ENCODE measurements around the gene ATP6V0C.
A peak's percentile ranks its signal among the peaks of the same experiment; 100 is the strongest.

The ATP6V0C gene

DNA sequence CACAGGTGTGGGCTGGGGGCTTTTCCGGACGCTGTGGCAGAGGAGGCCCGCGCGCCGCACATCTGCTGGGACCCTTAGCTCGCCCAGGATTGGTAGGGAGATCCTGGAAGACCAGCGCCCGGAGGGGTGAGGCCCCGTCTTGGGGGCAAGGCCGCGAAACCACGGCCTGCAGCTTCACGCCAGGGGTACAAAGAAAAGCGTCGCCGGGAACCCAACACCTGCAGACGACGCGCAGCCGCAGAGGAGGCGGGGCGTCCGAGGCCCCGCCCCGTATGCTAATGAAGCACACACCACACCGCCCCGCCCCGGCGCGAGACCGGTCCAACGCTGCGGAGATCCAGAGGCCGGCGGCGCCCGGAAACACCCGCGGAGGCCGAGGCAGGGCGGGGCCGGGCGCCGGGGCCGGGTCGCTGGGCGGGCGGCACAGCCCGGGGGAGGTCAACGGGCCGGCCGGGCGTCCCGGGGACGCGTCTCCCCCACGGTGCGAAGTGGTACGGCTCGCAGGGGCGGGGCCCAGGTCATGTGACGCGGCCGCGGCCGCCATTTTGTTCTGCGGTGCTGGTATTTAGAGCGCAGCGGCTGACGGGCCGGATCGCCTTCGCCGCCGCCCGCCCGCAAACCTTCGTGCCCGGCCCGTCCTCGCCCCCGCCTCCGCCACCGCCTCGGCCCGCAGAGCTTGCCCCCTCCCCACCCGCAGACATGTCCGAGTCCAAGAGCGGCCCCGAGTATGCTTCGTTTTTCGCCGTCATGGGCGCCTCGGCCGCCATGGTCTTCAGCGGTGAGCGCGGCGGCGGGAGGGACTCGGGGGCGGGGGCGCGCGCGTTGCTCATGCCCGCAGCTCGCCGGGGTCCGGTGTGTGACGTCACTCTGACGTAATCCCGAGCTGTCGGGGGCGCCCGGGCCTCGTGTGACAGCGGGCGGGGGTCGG is at the start of gene ATP6V0C:
ATP6V0C (plus strand) TSS at position 548 of the 928 bp plus-strand sequence; CDS start at position 700, 152 bp downstream.
- peak; percentile 85 for DNase-seq (ENCODE audit: extremely low spot score, insufficient read length, low read depth)
- peak; percentile 85 for FAIRE-seq

DNA sequence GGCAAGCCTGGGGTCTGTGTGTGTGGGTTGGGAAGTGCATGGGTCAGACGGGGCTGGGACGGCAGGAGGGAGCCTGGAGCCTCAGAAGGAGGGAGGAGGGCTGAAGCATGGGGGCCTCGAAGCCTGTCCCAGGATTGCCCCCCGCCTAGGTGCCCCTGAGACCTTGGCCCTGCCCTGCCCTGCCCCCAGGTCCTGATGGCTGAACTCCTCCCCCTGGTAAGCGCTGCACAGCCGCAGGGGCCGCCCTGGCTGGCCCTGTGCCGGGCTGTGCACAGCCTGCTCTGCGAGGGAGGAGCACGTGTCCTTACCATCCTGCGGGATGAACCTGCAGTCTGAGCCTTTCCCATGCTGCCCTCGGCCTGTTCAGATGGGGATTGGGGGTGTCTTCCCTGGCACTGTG is 49.4 kb upstream of the ATP6V0C start:
- FAIRE-seq (no peak), DNase-seq (ENCODE audit: extremely low spot score, insufficient read length, low read depth) (no peak)

DNA sequence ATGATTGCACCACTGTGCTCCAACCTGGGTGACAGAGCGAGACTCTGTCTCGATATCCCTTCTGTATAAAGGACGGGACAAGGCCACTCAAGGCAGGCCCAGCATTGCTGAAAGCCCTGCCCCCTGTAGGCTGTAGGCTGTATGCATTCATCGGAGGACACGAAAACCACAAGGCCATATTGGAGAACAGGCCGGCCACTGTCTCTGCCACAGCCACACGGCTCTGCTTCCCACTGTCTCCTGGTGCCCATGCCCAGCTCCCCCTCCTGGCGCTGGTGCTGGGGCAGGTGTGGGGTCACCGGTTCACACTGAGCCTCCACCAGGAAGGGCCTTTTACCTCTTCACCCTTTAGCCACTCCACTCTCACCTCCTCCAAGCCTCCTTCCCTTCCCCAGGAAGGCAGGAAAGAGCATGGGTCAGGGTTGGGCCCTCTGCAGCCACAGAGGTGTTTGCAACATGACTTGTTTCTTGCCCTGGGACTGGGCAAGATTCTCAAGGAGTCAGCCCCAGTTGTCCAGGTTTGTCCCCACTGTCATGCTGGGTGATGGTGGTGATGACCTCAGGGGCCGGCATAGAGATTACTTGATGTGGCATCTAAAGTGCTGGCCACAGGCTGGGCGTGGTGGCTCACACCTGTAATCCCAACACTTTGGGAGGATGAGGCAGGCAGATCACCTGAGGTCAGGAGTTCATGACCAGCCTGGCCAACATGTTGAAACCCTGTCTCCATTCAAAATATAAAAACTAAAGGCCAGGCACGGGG is 47.9 kb upstream of the ATP6V0C start:
- FAIRE-seq (no peak), DNase-seq (ENCODE audit: extremely low spot score, insufficient read length, low read depth) (no peak)

DNA sequence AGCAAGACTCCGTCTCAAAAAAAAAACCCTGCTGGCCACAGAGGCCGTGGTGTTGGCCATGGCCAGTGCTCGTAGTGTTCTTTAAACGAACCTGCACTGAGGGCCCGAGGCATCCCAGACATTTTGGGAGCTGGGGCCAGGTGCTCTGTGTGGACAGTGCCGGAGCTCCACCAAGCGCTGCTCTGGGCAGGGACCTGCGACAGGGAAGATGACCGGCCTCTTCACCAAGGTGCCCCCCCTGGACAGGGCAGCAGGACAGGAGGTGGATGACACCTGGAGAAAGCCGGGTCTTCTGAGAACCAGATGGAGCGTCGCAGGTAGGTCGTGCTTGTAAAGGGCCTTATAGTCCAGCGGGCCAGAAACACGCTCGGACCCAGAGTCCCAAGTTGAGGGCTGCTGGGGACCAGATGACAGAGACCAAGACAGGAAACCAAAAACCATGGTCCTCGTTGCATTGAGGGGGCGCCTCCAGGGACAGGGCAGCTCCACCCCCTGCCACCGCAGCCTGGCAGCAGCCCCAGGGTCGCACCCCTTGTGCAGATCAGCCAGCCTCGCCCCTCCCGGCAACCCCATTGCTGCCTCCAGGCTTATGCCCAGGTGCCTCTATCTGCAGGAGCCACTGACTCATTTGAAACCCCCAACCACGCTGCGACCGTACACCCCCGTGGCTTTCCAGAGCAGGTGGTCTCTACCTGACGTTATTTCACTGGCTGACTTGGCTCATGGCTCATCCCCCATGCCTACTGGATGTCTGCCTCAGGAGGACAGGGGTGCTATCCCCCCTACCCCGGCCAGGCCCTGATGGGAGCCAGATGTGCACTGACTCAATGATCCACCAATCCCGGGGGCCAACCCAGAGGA is 46.9 kb upstream of the ATP6V0C start:
- FAIRE-seq (no peak), DNase-seq (ENCODE audit: extremely low spot score, insufficient read length, low read depth) (no peak)

DNA sequence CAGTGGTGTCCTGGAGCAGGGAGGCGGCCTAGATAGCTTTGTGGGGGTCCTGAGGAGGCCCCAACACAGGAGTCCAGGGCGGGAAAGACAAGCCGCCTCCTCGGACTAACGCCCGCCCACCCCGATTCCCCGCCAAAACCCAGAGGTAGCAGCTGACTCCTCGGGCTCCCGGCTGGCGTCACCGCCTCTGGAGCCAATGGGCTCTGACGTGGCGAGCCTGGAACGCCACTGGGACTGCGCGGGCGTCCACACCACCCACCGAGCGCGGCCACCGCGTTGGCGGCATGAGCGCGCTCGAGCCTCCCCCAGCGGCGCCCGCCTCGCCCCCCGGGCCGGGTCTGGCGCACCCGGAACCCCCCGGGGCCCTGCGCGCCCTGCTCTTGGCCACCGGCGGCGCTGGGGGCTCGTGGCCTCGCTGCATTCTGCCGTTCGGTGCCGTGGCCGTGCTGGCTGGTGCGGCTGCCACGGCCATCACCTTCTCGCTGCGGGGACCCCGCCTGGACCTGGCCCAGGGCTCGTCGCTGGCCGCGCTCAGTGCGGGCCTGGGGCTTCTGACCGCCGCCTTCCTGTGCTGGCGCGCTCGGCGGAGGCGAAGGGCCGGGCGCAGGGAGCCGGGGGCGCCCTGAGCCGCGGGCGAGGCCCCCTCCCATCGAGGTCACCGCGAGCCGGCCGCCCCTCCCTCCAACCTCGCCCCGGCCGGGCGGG is 46.1 kb upstream of the ATP6V0C start:
- no peak for FAIRE-seq
- peak; percentile 28 for DNase-seq (ENCODE audit: extremely low spot score, insufficient read length, low read depth)

DNA sequence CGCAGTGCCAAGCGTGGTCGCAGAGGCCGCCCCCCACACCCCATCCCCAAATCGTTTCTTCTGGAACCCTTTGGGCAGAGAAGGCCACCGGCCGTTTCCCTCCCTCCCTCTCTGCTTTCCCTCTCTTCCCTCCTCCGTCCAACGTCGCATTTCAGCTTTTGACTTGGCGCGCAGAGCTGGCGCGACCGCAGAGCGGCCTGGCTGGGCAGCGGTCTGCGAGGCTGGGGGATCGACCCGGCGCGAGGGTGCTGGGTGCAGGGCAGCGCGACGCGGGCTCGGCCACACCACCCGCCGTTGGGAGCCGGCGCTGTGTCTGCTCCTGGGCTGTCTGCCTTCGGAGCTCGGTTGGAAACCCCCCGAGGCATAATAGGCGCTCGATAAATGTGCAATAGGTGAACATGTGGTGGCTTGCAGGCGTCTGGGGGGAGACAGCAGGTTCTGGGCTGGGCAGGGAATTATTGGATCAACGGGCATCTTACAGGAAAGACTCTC is 45.5 kb upstream of the ATP6V0C start:
- DNase-seq (ENCODE audit: extremely low spot score, insufficient read length, low read depth): no peak
- FAIRE-seq: peak; percentile 64

DNA sequence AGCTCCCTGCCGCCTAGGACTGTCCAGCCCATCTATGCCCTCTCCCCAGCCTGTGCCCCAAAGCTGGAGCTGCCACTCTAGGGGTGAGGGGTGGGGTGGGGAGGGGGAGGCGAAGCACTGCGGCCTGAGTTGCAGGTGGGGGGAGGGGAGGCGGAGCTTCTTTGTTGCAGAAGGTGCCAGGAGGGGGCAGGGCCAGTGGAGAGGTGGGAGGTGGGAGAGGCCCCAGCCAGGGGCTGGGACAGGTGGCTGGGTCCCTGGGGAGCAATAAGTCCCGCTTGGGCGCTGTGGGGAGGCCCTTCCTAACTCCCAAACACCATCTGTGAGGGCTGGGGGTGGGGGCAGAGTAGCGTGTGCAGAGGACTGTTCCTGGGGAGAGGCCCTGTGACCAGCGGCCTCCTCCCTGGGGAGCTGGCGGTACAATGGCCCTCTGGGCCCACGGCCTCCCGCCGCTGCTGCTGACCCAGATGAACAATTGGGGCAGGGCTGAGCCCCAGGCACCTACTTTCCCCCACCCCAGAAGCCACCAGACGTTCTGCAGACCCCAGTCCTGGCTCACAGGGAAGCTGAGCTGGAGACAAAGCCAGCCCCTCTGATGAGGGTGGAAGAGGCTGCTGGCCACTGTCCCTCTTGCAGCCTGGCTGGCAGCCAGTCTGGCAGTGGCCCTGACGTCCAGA is 44.9 kb upstream of the ATP6V0C start:
- FAIRE-seq (peak; percentile 87), DNase-seq (ENCODE audit: extremely low spot score, insufficient read length, low read depth) (peak; percentile 52)

DNA sequence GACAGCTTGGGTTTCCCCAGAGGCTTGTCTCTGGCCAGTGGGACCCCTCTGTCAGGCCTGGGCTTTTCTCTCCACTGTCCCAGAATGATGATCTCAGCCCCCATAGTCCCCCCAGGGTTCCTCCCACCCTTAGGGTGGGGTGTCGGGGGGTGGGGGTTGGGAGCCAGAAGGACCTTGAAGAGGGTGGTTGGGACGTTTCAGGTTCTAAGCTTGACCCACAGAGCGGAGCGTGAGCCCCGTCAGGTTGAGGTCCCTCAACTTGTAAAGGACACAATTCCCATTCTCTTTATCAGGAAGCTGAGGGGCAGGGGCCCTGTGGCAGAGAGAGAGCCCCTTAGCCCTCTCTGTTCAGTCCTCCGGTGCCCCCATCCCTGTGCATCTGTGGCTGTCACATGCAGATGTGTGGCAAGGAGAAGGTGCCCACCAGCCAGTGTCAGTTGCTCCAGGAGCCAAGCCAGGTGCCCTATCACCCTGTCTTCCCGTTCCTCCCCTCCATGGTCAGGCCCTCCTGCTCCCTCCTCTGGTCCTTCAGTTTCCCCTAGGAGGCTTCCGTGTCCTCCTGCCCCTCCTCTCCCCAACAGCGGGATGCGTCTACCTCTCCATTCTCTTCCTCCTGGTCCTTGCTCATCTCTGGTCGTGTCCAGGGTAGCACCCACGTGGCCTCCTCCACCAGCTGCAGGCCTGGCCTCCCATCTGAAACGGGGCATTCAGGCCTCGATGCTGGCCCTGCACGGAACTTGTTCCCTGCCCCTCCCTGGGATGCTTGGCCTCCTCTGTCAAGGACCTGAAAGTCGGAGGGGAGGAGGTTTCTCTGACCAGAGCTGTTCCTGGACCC is 44.1 kb upstream of the ATP6V0C start:
- no peak for FAIRE-seq
- no peak for DNase-seq (ENCODE audit: extremely low spot score, insufficient read length, low read depth)

DNA sequence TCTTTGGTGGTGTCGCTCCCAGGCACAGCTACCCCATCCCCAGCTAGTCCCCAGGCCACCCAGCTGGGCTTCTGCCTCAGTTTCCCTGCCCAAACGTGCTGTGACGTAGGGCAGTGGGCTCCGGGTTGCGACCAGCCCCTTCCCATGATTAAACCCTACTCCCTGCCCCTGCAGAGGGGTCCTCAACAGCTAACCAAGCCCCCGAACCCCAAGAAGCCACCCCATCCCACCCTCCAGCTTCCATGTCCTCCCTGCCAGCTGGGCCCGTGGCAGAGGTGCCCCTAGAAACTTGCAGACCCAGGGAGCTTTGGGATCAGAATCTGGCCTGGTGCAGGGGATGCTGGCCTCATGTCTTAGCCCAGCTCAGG is 43.5 kb upstream of the ATP6V0C start:
- no peak for DNase-seq (ENCODE audit: extremely low spot score, insufficient read length, low read depth)
- FAIRE-seq: no peak

DNA sequence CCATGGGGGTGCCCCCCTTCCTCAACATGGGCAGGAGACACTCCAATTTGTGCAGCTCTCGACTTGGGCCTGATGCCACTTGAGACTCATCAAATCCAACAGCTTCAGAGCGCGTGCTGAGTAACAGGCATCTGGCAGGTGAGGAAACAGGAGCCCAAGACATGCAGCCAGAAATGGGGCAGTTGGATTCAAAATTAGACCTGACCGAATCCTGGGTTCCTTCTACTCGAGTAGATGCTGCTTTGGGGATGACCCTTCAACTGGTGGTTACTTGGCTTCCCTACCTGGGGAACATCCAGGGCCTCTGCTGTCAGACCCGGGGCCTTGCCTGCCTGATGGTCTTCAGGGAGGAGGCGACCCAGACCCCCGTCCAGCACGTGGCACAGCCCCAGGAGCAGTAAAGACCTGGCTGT is 43.1 kb upstream of the ATP6V0C start:
- FAIRE-seq (peak; percentile 44), DNase-seq (ENCODE audit: extremely low spot score, insufficient read length, low read depth) (no peak)

DNA sequence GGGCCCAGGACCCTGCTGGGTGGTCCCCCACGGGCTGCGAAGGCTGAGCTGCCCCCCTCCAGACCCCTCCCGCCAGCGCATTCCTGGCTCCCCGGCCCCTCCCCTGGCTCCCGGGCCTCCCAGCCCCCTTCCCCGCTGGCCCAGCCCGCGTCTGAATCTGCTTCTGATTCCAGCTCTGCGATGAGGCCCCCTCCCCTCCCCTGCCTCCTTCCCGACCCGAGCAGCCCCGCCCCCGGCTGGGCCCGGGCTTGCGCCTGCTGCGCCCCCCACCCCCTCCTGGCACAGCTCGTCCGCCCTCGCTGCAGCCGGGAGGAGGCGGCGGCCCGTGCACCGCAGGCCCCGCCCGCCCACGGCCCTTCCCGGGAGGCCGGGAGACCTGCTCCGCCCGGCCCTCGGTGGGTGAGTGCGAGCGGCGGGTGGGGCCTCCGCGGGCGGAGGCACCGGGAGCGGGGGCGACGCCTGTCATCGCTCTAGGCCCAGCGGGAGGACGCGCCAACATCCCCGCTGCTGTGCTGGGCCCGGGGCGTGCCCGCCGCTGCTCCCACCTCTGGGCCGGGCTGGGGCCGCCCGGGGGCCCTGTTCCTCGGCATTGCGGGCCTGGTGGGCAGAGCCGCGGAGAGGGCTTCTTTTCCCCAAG is 42.6 kb upstream of the ATP6V0C start, which contains the start of gene NTN3:
NTN3 (plus strand) TSS at position 282 of the 637 bp plus-strand sequence. CDS start 405 bp downstream, outside the sequence.
- DNase-seq (ENCODE audit: extremely low spot score, insufficient read length, low read depth) (no peak), FAIRE-seq (no peak)

DNA sequence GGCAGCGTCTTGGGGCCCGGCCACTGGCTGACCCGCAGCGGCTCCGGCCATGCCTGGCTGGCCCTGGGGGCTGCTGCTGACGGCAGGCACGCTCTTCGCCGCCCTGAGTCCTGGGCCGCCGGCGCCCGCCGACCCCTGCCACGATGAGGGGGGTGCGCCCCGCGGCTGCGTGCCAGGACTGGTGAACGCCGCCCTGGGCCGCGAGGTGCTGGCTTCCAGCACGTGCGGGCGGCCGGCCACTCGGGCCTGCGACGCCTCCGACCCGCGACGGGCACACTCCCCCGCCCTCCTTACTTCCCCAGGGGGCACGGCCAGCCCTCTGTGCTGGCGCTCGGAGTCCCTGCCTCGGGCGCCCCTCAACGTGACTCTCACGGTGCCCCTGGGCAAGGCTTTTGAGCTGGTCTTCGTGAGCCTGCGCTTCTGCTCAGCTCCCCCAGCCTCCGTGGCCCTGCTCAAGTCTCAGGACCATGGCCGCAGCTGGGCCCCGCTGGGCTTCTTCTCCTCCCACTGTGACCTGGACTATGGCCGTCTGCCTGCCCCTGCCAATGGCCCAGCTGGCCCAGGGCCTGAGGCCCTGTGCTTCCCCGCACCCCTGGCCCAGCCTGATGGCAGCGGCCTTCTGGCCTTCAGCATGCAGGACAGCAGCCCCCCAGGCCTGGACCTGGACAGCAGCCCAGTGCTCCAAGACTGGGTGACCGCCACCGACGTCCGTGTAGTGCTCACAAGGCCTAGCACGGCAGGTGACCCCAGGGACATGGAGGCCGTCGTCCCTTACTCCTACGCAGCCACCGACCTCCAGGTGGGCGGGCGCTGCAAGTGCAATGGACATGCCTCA is 41.9 kb upstream of the ATP6V0C start:
- no peak for FAIRE-seq
- DNase-seq (ENCODE audit: extremely low spot score, insufficient read length, low read depth): no peak

DNA sequence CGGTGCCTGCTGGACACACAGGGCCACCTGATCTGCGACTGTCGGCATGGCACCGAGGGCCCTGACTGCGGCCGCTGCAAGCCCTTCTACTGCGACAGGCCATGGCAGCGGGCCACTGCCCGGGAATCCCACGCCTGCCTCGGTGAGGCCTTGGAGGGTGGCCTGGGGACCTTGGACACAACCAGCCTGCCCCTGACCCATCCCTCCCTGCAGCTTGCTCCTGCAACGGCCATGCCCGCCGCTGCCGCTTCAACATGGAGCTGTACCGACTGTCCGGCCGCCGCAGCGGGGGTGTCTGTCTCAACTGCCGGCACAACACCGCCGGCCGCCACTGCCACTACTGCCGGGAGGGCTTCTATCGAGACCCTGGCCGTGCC is 41.3 kb upstream of the ATP6V0C start:
- no peak for FAIRE-seq
- no peak for DNase-seq (ENCODE audit: extremely low spot score, insufficient read length, low read depth)

DNA sequence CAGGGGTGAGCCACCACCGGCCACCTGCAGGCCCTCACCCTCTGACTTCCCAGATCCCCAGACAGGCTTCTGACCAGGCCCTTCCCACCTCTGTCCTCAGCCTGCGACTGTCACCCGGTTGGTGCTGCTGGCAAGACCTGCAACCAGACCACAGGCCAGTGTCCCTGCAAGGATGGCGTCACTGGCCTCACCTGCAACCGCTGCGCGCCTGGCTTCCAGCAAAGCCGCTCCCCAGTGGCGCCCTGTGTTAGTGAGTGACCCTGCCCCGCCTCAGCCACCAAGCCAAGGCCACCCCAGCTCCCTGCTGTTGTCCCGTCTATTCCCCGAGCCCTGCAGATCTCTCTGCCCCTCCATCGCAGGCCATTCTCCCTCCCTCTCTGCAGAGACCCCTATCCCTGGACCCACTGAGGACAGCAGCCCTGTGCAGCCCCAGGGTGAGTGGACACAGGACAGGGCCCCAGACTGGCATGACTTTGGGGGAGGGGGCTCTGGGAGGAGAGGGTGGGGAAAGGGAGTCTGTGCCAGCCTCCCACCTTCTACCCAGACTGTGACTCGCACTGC is 40.8 kb upstream of the ATP6V0C start:
- FAIRE-seq: no peak
- no peak for DNase-seq (ENCODE audit: extremely low spot score, insufficient read length, low read depth)

DNA sequence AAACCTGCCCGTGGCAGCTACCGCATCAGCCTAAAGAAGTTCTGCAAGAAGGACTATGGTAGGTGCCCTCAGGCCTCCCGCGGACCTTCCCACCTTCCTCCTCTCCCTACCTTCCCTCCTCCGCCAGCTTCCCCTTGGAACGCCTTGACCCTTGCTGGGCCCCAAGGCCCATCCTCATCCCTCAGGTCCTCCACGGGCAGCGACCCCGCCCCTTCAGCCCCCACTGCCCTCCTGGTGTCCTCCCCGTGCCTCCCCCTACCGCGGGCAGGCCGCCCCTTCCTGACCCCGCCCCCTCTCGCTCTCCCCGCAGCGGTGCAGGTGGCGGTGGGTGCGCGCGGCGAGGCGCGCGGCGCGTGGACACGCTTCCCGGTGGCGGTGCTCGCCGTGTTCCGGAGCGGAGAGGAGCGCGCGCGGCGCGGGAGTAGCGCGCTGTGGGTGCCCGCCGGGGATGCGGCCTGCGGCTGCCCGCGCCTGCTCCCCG is 40.3 kb upstream of the ATP6V0C start:
- no peak for DNase-seq (ENCODE audit: extremely low spot score, insufficient read length, low read depth)
- no peak for FAIRE-seq
